Occipital lobe (tissue), 2 donors: Measurements from ENCODE around the gene TBCE. TPM values are rescaled to one million over a fixed set of nuclear protein-coding genes. Genes with fewer than 3 reads are reported as not detected.

Source experiments
- DNase-seq: peaks from one replicate; lab custom pipeline; 2025; lab: John Stamatoyannopoulos, UW
- total RNA-seq: library from RNA; depleted of rRNA; stranded (reverse); fragments of >200 nt; gene quantifications from one replicate; pipeline ENCODE4 v1.2.3, GENCODE V29; 2014

Gene TBCE
- total RNA-seq, 1 donor from 2014 or later = 47.1 TPM

DNA sequence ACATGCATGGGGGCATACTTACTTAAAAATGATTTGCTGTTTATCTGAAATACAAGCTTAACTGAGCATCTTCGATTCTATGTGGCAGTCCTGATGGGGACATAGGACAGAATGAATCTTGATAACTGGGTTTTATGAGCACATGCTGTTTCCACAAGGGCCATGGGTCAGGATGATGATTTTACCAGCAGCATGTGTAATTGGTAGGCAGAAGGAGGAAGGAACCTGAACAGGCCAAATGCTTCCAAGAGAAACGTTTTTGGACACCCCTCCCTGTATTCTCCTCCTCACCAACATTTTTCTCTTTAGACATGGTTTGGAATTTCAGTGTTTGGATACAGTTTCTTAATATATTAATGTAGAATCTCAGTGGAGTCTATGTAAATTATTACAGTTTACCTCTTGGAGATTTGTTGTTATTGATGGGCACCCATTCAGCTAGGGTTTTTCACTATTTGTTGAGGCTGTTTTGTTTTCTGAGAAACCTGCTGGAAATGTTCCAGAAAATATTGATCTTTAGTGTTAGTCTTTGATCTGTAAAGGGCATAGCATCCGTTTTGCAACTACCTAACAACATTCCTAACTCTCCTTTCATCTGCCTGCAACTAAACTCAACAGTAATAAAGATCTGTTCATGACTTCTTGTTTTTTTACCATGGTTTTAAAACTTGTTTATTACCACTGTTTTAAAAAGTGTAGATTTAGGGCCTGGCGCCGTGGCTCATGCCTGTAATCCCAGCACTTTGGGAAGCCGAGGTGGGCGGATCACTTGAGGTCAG lies 42.0 kb downstream of the TBCE start:
- DNase-seq = no peak

- no peak for DNase-seq
These were observed 43.2 kb downstream of the TBCE start for GRCh38 chr1:235410467-235410866.

DNA sequence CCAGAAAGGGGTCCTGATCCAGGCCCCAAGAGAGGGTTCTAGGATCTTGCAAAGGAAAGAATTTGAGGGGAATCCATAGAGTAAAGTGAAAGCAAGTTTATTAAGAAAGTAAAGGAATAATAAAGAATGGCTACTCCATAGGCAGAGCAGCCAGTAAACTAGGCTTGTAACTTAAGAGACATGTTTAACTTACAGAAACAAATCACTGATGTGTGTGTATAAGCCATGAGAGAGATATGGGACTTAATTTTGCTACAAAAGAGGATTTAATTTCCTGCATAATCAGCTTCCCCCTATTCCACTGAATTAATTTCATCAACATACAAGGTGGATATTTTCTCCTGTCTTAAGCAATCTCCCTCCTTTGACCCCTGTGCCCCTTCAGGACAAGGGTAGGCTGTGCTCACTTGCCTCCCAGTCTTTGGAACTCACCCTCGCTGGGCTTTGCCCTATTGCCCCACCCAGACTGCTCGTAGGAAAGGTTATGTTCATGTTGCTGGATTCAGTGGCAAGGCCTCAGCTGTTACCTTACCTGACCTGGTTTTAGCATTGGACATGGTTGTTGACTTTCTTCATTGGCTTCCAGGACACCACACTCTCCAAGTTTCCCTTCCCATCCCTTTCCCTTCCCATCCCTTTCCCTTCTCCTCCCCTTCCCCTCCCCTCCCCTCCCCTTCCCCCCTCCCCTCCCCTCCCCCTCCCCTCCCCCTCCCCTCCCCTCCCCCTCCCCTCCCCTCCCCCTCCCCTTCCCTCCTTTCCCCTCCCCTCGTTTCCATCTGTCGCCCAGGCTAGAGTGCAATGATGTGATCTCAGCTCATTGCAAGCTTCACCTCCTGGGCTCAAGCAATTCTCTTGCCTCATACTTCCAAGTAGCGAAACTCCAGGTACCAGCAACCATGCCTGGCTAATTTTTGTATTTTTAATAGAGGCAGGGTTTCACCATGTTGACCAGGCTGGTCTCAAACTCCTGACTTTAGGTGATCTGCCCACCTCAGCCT lies 44.6 kb downstream of the TBCE start:
- no peak for DNase-seq

GRCh38 chr1:235415008-235415904 lies 48.0 kb downstream of the TBCE start:
- peak; percentile 26 for DNase-seq

- DNase-seq = no peak
These were observed 49.4 kb downstream of the TBCE start for GRCh38 chr1:235416662-235417049.

- DNase-seq = peak; percentile 35
These were observed 50.0 kb downstream of the TBCE start for GRCh38 chr1:235417086-235417697.

- DNase-seq = no peak
These were observed 54.5 kb downstream of the TBCE start for GRCh38 chr1:235421751-235422150.

GRCh38 chr1:235423214-235423652 lies 56.0 kb downstream of the TBCE start:
- no peak for DNase-seq

DNA sequence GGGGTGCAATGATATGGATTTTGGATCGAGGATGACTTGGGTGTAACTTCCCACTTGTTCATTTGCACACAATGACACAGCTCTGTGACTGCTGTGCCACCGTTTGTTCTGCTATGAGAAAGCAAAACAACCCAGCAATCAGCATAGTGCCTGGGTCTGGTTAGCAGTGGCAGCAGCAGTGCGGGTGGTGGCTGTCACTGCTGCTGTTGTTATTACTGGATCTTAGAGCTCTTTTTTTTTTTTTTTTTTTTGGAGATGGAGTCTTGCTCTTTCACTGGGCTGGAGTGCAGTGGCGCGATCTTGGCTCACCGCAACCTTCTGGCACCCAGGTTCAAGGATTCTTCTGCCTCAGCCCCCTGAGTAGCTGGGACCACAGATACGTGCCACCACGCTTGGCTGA lies 56.9 kb downstream of the TBCE start:
- peak; percentile 3 for DNase-seq

- no peak for DNase-seq
These were observed 58.1 kb downstream of the TBCE start for GRCh38 chr1:235425357-235425756.

DNA sequence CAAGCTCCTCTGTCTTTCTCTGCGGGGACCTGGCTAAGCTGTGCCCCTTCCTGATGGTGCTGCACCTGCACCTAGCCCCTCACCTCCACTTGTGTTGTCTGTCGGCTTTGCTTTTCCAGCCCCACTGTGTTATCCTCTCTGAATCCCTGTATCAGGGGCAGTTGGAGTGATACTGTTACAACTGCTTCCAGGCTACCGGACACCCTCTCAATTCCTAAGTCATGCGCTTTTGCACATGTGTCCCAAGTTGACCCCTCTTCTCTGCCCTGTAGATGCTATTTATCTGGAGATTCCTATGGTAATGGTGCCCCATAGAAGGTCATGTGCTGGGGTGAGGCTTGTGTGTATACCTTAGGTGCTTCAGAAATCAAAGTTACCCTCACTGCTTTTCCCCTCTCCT lies 58.9 kb downstream of the TBCE start:
- DNase-seq = no peak

DNA sequence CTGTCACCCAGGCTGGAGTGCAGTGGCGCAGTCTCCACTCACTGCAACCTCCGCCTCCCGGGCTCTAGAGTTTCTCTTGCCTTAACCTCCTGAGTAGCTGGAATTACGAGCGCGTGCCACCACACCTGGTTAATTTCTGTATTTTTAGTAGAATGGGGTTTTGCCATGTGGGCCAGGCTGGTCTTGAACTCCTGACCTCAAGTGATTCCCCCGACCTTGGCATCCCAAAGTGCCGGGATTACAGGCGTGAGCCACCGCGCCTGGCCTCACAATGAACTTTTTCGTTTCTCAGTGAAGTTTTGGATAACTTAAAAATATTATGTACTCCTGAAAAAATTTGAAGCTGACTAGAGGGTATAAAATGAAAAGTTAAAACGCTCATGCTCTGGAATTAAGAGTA lies 59.5 kb downstream of the TBCE start:
- DNase-seq = no peak

GRCh38 chr1:235427447-235427846 lies 60.2 kb downstream of the TBCE start:
- no peak for DNase-seq

DNA sequence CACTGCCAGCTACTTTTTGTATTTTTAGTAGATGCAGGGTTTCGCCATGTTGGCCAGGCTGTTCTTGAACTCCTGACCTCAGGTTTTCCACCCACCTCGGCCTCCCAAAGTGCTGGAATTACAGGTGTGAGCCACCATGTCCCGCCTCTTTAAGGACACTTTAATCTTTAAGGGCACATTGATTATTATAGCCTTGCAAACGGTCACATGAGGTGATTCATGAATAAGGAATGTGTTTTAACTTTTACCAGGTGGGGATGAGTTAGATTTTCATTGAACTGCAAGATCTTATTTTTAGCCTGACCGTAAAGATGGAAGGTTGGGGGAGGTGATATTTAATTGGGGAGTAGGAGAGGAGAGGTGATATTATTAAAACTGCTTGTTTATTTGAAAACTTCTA lies 61.9 kb downstream of the TBCE start:
- no peak for DNase-seq

GRCh38 chr1:235430991-235431390 lies 63.8 kb downstream of the TBCE start:
- DNase-seq = no peak

- DNase-seq = no peak
These were observed 66.8 kb downstream of the TBCE start for GRCh38 chr1:235434001-235434400.

- no peak for DNase-seq
These were observed 74.0 kb downstream of the TBCE start for GRCh38 chr1:235441159-235441685.

GRCh38 chr1:235442788-235443429 lies 75.7 kb downstream of the TBCE start:
- DNase-seq = no peak

- no peak for DNase-seq
These were observed 81.4 kb downstream of the TBCE start for GRCh38 chr1:235448616-235449015.

GRCh38 chr1:235450433-235450832 lies 83.2 kb downstream of the TBCE start:
- DNase-seq = no peak
